Stimulated activated CD4-positive, alpha-beta T cell treated with anti-CD3 and anti-CD28 coated beads, TNF-alpha, amount 100 ng/mL, for 24 hours (primary cell): ENCODE data around the gene DCUN1D2.

Experiments
- DNase-seq, 3 experiments: peaks; one replicate each; pipeline ENCODE4 v3.0.0-alpha.2; 2020; ENCODE audit warnings: low read depth in 3 of 3

DCUN1D2 gene

GRCh38 chr13:113407531-113408393 lies 82.7 kb downstream of the DCUN1D2 start:
- DNase-seq: no peak

GRCh38 chr13:113407103-113407530 lies 83.4 kb downstream of the DCUN1D2 start:
- no peak for DNase-seq

GRCh38 chr13:113406321-113407102 lies 84.0 kb downstream of the DCUN1D2 start:
- no peak for DNase-seq
